Ovary (tissue), 3 donors: ENCODE measurements around the gene SDC4.

ENCODE experiments used
- CTCF ChIP-seq, 3 donors: fragments of 450-650 bp in 2 of 3; fragments of 200-600 bp in 1 of 3; IDR thresholded peaks; one replicate each; pipeline versions ENCODE4 v1.5.1 to v1.8.0; 2016 to 2022; ENCODE audit warnings: antibody characterized with exemption in 3 of 3, mild to moderate bottlenecking in 1 of 3
- EP300 ChIP-seq: sonication (generic); formaldehyde crosslinking; IDR thresholded peaks from one replicate; pipeline ENCODE4 v1.6.1; 2017; ENCODE audit warnings: antibody characterized with exemption
- POLR2A ChIP-seq: fragments of 450-650 bp; IDR thresholded peaks from one replicate; pipeline ENCODE4 v1.6.1; 2017; ENCODE audit warnings: antibody characterized with exemption, mild to moderate bottlenecking, moderate library complexity
- donor health status: DM: no; HTN: no; CAD: no.

DNA sequence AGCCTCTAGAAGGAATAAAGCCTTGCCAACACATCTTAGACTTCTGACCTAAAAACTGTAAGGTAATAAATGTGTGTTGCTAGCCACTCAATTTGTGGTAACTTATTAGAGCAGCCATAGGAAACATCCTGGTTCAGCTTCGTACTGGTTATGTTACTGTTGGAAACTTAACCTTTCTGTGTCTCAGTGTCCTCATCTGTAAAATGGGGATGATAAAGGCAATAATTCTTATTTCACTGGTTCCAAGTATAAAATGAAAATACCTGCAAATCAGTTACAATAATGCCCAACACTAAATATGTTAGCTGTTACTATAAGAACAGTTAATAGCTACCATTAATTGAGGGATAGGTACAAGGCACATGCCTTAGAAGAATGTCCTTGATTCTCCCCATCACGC lies 55.9 kb downstream of the SDC4 start:
- no peak for TF ChIP-seq CTCF (IDR thresholded peaks at IDR 0.05)
- TF ChIP-seq POLR2A = no peak
- TF ChIP-seq EP300 = no peak
